Activated CD4-positive, alpha-beta memory T cell treated with anti-CD3 and anti-CD28 coated beads, Interleukin-2, amount 10 ng/mL, durations not matched to agents 7 days and 5 days (primary cell): ENCODE measurements around the gene WDR45B. TPM values are rescaled to one million over a fixed set of nuclear protein-coding genes. Genes with fewer than 3 reads are reported as not detected.

Source experiments
- CTCF ChIA-PET: fragments of 350-600 bp; sonication (Branson Sonifier 250); formaldehyde crosslinking; loops from one replicate; lab custom pipeline; 2021; ENCODE audit warnings: antibody characterized with exemption, inconsistent platforms; lab: Charles Lee
- POLR2A ChIA-PET: fragments of 350-600 bp; sonication (Branson Sonifier 250); formaldehyde crosslinking; loops from one replicate; lab custom pipeline; 2021; ENCODE audit warnings: antibody characterized with exemption; lab: Charles Lee
- DNase-seq: peaks from one replicate; pipeline ENCODE4 v3.0.0-alpha.2; 2020
- H3K27ac Mint-ChIP-seq: one replicate; pipeline ENCODE4 v1.8.0; 2021; ENCODE audit warnings: mild to moderate bottlenecking, mixed read lengths
- H3K27me3 Mint-ChIP-seq: one replicate; pipeline ENCODE4 v1.8.0; 2021; ENCODE audit warnings: mixed read lengths
- H3K36me3 Mint-ChIP-seq: one replicate; pipeline ENCODE4 v1.8.0; 2021; ENCODE audit warnings: low read depth, mixed read lengths
- H3K4me1 Mint-ChIP-seq: one replicate; pipeline ENCODE4 v1.8.0; 2021; ENCODE audit warnings: mixed read lengths
- H3K4me3 Mint-ChIP-seq: one replicate; pipeline ENCODE4 v1.8.0; 2021; ENCODE audit warnings: mild to moderate bottlenecking, mixed read lengths
- H3K9me3 Mint-ChIP-seq: one replicate; pipeline ENCODE4 v1.8.0; 2021; ENCODE audit warnings: mixed read lengths
- total RNA-seq, 2 experiments: library from RNA; stranded (reverse); gene quantifications; one replicate each; pipeline ENCODE4 v1.2.3, GENCODE V29; 2021

Gene WDR45B
- total RNA-seq, 2 experiments from 2014 or later, result 41.0 to 42.9 TPM

- ChIA-PET POLR2A (no interaction called here), CTCF (no interaction called here)
- Mint-ChIP-seq H3K4me3 (no peak overlapping the region), H3K9me3 (peaks cover 6% of the 10 kb centered on the region), H3K36me3 (peaks cover 3% of the 10 kb centered on the region), H3K27ac (no peak overlapping the region), H3K4me1 (no peaks in the 10 kb centered on the region), H3K27me3 (peaks cover 1% of the 10 kb centered on the region)
- DNase-seq, result no peak
Measured at GRCh38 chr17:82686366-82687324, 38.4 kb upstream of the WDR45B start.

- H3K4me3 Mint-ChIP-seq, result no peak overlapping the region
- ChIA-PET POLR2A (no interaction called here), CTCF (no interaction called here)
- no peak for DNase-seq
- peaks cover 1% of the 10 kb centered on the region for H3K27me3 Mint-ChIP-seq
- no peak overlapping the region for H3K27ac Mint-ChIP-seq
- H3K4me1 Mint-ChIP-seq, result no peaks in the 10 kb centered on the region
- peaks cover 3% of the 10 kb centered on the region for H3K36me3 Mint-ChIP-seq
- peaks cover 12% of the 10 kb centered on the region for H3K9me3 Mint-ChIP-seq
Measured at GRCh38 chr17:82685291-82685690, 37.0 kb upstream of the WDR45B start.

DNA sequence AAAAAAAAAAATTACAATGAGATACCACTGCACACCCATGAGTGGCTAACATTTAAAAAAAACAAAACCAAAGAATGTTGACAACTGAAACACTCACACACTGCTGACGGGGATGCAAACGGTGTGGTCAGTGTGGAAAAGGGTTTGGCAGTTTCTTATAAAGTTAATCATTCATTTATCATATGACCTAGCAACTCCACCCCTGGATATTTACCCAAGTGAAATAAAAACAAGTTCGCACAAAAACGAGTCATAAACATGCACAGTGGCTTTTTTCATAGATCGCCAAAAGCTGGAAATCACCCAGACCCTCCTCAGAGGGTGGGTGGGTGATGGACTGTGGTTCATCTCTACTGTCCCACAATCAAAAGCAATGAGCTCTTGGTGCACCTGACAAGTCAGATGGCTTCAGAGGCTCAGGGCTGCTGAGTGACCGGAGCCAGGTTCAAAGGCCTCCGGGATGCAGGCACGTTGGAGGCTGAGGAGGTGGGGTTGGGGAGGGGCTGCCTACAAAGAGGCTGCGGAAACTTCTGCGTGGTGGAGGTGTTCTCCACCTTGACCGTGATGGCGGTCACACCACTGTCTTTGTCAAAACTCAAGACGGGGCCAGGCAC is 36.1 kb upstream of the WDR45B start:
- peaks cover 1% of the 10 kb centered on the region for H3K27me3 Mint-ChIP-seq
- H3K4me1 Mint-ChIP-seq, result no peaks in the 10 kb centered on the region
- CTCF ChIA-PET, result no interaction called here
- H3K9me3 Mint-ChIP-seq, result peaks cover 12% of the 10 kb centered on the region
- H3K4me3 Mint-ChIP-seq, result no peak overlapping the region
- no peak overlapping the region for H3K27ac Mint-ChIP-seq
- no peak for DNase-seq
- POLR2A ChIA-PET, result no interaction called here
- peaks cover 3% of the 10 kb centered on the region for H3K36me3 Mint-ChIP-seq

DNA sequence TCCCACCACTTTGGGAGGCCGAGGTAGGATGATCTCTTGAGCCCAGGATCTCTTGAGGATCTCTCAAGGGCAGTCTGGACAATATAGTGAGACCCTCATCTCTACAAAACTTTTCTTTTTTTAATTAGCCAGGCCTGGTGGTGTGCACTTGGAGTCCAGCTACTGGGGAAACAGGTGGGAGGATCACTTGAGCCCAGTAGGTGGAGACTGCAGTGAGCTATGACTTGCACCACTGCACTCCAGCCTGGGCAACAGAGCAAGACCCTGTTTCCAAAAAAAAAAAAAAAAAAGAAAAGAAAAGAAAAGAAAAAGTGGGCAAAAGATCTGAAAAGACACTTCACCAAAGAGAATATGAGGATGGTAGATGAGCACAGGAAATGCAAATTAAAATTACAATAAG is 35.3 kb upstream of the WDR45B start:
- CTCF ChIA-PET, result no interaction called here
- H3K27ac Mint-ChIP-seq, result no peak overlapping the region
- POLR2A ChIA-PET, result no interaction called here
- no peaks in the 10 kb centered on the region for H3K4me1 Mint-ChIP-seq
- H3K36me3 Mint-ChIP-seq, result peaks cover 3% of the 10 kb centered on the region
- no peak overlapping the region for H3K4me3 Mint-ChIP-seq
- H3K9me3 Mint-ChIP-seq, result peaks cover 12% of the 10 kb centered on the region
- H3K27me3 Mint-ChIP-seq, result peaks cover 1% of the 10 kb centered on the region
- no peak for DNase-seq

DNA sequence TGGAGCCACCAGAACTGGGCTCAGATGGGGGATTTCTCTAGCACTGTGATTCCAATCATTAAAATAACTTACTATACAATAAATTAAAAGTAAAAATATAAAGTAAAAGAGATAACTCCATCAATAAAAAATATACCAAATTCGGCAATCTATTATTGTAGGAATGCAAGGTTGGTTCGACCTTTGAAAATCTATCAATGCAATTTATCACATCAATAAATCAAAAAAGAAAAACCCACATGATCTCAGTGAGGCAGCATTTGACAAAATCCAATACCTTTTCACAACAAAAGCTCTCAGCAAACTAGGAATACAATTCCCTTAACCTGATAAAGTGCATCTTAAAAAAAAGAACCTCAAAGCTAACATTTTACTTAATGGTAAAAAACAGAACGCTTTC is 33.3 kb upstream of the WDR45B start:
- Mint-ChIP-seq H3K9me3 (peaks cover 12% of the 10 kb centered on the region), H3K4me3 (no peak overlapping the region), H3K27ac (no peak overlapping the region), H3K4me1 (no peaks in the 10 kb centered on the region), H3K27me3 (peaks cover 1% of the 10 kb centered on the region), H3K36me3 (peaks cover 3% of the 10 kb centered on the region)
- CTCF ChIA-PET, result interaction anchor here (0.7 kb wide), 2 partner anchors 56 to 84 kb away, joined by 3 read pairs; no protein-coding TSS in a partner anchor
- POLR2A ChIA-PET, result no interaction called here
- no peak for DNase-seq

- Mint-ChIP-seq H3K9me3 (peaks cover 12% of the 10 kb centered on the region), H3K27me3 (peaks cover 1% of the 10 kb centered on the region), H3K4me1 (no peaks in the 10 kb centered on the region), H3K36me3 (peaks cover 3% of the 10 kb centered on the region), H3K4me3 (no peak overlapping the region), H3K27ac (no peak overlapping the region)
- ChIA-PET POLR2A (no interaction called here), CTCF (no interaction called here)
- no peak for DNase-seq
Measured at GRCh38 chr17:82679586-82680465, 31.6 kb upstream of the WDR45B start.

DNA sequence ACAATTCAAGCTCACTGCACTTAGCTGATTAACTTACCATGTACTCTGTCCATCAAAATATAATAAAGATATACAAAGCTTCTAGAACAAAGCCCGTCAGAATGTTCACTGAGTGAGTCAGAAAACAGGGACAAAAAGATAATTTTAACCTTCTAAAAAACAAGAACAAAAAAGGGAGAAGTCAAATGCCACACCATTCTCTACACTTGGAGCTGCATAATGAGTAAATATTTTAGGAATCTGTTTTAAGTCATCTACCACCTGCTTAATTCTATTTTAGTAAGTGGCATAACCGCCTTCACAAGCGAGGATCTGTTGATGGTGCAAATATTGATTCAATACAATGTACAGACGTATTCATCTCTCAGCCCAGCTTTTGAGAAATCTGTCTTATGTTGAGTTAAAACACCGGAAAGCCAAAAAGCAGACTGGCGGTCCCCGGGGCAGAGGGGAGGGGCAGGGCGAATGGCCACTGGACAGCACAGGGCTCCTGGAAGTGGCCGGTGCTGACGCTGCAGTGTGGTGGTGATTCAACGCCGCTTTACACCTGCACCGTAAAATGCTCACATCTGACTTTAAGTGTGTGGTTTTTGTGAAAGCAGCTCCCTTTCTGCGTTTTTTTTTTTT is 30.1 kb upstream of the WDR45B start:
- Mint-ChIP-seq H3K27me3 (peaks cover 1% of the 10 kb centered on the region), H3K9me3 (peaks cover 12% of the 10 kb centered on the region), H3K36me3 (peaks cover 3% of the 10 kb centered on the region), H3K27ac (no peak overlapping the region), H3K4me3 (no peak overlapping the region), H3K4me1 (no peaks in the 10 kb centered on the region)
- CTCF ChIA-PET, result no interaction called here
- POLR2A ChIA-PET, result no interaction called here
- DNase-seq, result no peak

- no peak for DNase-seq
- peaks cover 3% of the 10 kb centered on the region for H3K36me3 Mint-ChIP-seq
- H3K27ac Mint-ChIP-seq, result no peak overlapping the region
- ChIA-PET POLR2A (no interaction called here), CTCF (no interaction called here)
- peaks cover 12% of the 10 kb centered on the region for H3K9me3 Mint-ChIP-seq
- no peak overlapping the region for H3K4me3 Mint-ChIP-seq
- peaks cover 1% of the 10 kb centered on the region for H3K27me3 Mint-ChIP-seq
- no peaks in the 10 kb centered on the region for H3K4me1 Mint-ChIP-seq
Measured at GRCh38 chr17:82677353-82677925, 29.2 kb upstream of the WDR45B start.

- Mint-ChIP-seq H3K36me3 (no peaks in the 10 kb centered on the region), H3K27me3 (no peaks in the 10 kb centered on the region), H3K4me3 (no peak overlapping the region), H3K9me3 (no peaks in the 10 kb centered on the region), H3K27ac (no peak overlapping the region), H3K4me1 (no peaks in the 10 kb centered on the region)
- DNase-seq, result no peak
- CTCF ChIA-PET, result no interaction called here
- POLR2A ChIA-PET, result no interaction called here
Measured at GRCh38 chr17:82675476-82676245, 27.4 kb upstream of the WDR45B start.

- Mint-ChIP-seq H3K4me1 (no peaks in the 10 kb centered on the region), H3K27ac (no peak overlapping the region), H3K9me3 (no peaks in the 10 kb centered on the region), H3K27me3 (no peaks in the 10 kb centered on the region), H3K36me3 (no peaks in the 10 kb centered on the region), H3K4me3 (no peak overlapping the region)
- CTCF ChIA-PET, result no interaction called here
- POLR2A ChIA-PET, result no interaction called here
- no peak for DNase-seq
Measured at GRCh38 chr17:82674656-82675475, 26.6 kb upstream of the WDR45B start.

- ChIA-PET POLR2A (no interaction called here), CTCF (no interaction called here)
- H3K27me3 Mint-ChIP-seq, result no peaks in the 10 kb centered on the region
- no peak for DNase-seq
- no peaks in the 10 kb centered on the region for H3K9me3 Mint-ChIP-seq
- H3K36me3 Mint-ChIP-seq, result no peaks in the 10 kb centered on the region
- peaks cover 4% of the 10 kb centered on the region for H3K4me1 Mint-ChIP-seq
- no peak overlapping the region for H3K27ac Mint-ChIP-seq
- no peak overlapping the region for H3K4me3 Mint-ChIP-seq
Measured at GRCh38 chr17:82670661-82671450, 22.6 kb upstream of the WDR45B start.
